ENCODE data around the gene RSU1. TPM values are rescaled to one million over a fixed set of nuclear protein-coding genes. Genes with fewer than 3 reads are reported as not detected.

The RSU1 gene
- total RNA-seq, 1 donor from 2014 or later: 59.4 TPM

DNA sequence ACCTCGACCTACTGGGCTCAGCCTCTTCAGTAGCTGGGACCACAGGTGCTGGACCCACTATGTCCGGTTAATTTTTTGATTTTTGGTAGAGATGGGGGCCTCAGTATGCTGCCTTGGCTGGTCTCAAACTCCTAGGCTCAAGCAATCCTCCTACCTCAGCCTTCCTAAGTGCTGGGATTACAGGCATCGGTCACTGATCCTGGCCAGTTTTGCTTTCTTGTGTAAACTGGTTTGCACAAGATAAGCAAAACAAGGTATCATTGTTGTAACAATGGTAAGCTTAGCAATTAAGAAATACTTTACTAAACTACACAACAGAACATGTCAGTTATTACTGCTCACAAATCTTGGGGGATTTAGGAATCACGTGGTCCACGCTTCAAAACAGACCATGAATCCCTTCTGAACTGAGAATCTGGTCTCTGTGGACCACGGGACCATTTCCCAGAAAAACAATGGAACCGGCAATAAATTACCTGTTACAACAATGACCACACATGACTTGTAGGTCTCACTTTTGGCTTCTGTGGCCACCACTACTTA is 36.8 kb downstream of the RSU1 start:
- DNase-seq: no peak
- Mint-ChIP-seq H3K27me3 (ENCODE audit: unreplicated experiment) (peaks cover 3% of the 10 kb centered on the region), H3K36me3 (ENCODE audit: unreplicated experiment) (peaks cover 12% of the 10 kb centered on the region), H3K4me3 (ENCODE audit: unreplicated experiment) (no peak overlapping the region), H3K27ac (ENCODE audit: unreplicated experiment) (no peak overlapping the region), H3K9me3 (ENCODE audit: unreplicated experiment) (peaks cover 13% of the 10 kb centered on the region), H3K4me1 (ENCODE audit: low read depth, unreplicated experiment) (peaks cover 15% of the 10 kb centered on the region)
- TF ChIP-seq, protein P1, sequence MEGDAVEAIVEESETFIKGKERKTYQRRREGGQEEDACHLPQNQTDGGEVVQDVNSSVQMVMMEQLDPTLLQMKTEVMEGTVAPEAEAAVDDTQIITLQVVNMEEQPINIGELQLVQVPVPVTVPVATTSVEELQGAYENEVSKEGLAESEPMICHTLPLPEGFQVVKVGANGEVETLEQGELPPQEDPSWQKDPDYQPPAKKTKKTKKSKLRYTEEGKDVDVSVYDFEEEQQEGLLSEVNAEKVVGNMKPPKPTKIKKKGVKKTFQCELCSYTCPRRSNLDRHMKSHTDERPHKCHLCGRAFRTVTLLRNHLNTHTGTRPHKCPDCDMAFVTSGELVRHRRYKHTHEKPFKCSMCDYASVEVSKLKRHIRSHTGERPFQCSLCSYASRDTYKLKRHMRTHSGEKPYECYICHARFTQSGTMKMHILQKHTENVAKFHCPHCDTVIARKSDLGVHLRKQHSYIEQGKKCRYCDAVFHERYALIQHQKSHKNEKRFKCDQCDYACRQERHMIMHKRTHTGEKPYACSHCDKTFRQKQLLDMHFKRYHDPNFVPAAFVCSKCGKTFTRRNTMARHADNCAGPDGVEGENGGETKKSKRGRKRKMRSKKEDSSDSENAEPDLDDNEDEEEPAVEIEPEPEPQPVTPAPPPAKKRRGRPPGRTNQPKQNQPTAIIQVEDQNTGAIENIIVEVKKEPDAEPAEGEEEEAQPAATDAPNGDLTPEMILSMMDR (IDR thresholded peaks at IDR 0.05; ENCODE audit: partially characterized antibody, unreplicated experiment): no peak

DNA sequence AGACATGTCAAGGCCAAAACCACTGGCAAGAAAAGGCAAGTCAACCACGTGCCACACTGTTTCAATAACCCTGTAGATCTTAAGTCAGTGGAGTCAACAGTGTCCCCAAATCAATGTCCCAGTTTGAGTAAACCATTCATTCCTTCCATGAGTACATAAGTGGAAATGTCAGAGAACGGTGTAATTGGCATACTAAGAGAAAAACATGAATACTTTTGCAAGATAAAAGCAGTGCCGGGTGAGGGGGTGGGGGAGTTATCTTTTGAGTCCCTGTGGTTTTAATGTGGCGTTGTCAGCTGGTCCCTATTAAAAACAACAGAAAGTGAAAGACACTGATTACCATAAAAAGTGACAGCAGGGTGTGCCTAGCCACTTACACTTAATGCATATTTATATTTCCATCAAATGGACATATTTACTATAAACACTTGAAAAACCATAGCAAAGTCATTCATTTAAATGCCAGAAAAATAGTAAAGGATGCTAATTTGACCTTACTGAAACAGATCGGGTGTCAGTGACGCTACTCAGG is 37.8 kb downstream of the RSU1 start:
- Mint-ChIP-seq H3K27me3 (ENCODE audit: unreplicated experiment) (peaks cover 3% of the 10 kb centered on the region), H3K9me3 (ENCODE audit: unreplicated experiment) (peaks cover 7% of the 10 kb centered on the region), H3K27ac (ENCODE audit: unreplicated experiment) (no peak overlapping the region), H3K36me3 (ENCODE audit: unreplicated experiment) (peaks cover 6% of the 10 kb centered on the region), H3K4me3 (ENCODE audit: unreplicated experiment) (no peak overlapping the region), H3K4me1 (ENCODE audit: low read depth, unreplicated experiment) (peaks cover 15% of the 10 kb centered on the region)
- TF ChIP-seq, protein P1 (IDR thresholded peaks at IDR 0.05; ENCODE audit: partially characterized antibody, unreplicated experiment): no peak
- DNase-seq: no peak

DNA sequence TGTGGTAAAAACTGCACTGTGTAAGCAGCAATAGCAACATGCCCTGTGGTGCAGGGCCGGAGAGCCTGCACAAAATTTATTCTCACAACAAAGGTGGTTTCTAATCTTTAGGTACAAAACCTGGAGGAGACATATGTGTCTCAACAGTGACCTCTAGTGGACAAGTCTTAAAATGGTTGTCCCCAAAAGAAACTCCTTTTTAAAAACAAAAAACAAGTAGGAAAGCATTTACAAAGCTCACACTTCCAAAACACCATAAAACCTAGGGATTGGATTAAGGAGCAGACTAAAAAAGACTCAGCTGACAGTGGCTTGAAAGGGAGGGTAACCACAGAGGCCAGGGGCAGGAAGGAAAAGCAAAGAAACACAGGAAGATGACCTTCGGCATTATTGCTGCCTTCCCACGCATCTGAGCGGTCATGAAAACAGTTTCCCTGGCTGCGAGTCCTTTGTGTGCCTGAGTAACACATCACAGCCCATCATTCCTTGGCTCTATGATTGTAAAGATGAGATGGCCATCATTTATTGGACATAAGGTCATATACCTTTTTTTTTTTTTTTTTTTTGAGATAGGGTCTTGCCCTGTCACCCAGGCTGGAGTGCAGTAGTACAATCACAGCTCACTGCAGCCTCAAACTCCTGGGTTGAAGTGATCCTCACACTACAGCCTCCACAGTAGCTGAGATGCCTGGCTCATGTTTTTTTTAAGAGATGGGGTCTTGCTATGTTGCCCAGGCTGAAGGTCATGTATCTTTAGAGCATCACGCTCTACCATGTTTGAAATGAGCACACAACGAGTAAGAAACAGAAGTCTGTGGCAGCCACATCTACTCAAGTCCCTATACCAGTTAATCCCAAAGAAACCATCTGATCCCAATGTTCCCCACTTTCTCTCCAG is 39.5 kb downstream of the RSU1 start:
- H3K4me1 Mint-ChIP-seq (ENCODE audit: low read depth, unreplicated experiment): peaks cover 15% of the 10 kb centered on the region
- H3K9me3 Mint-ChIP-seq (ENCODE audit: unreplicated experiment): peaks cover 3% of the 10 kb centered on the region
- H3K4me3 Mint-ChIP-seq (ENCODE audit: unreplicated experiment): no peak overlapping the region
- TF ChIP-seq, protein P1 (IDR thresholded peaks at IDR 0.05; ENCODE audit: partially characterized antibody, unreplicated experiment): peak; percentile 89
- no peak for DNase-seq
- peak overlapping the region; percentile 75 for H3K27ac Mint-ChIP-seq (ENCODE audit: unreplicated experiment)
- H3K27me3 Mint-ChIP-seq (ENCODE audit: unreplicated experiment): peaks cover 3% of the 10 kb centered on the region
- no peaks in the 10 kb centered on the region for H3K36me3 Mint-ChIP-seq (ENCODE audit: unreplicated experiment)

DNA sequence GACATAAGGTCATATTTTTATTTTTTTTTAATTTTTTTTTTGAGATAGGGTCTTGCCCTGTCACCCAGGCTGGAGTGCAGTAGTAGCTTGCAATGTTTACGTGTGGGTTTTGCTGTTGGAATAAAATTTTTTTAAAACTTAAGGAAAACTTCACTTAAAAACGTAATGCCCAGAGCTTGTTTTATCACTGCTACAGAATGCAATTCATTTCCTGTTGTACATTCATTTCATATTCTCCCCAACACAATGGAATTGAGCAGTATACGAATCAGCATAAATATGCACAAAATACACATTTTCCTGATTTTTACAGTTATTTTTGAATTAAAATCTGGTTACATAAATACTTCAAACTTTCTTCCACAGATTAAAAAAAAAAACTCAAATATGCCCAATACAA is 40.3 kb downstream of the RSU1 start:
- H3K27me3 Mint-ChIP-seq (ENCODE audit: unreplicated experiment): peaks cover 3% of the 10 kb centered on the region
- no peak overlapping the region for H3K4me3 Mint-ChIP-seq (ENCODE audit: unreplicated experiment)
- peaks cover 3% of the 10 kb centered on the region for H3K9me3 Mint-ChIP-seq (ENCODE audit: unreplicated experiment)
- no peak overlapping the region for H3K27ac Mint-ChIP-seq (ENCODE audit: unreplicated experiment)
- no peak for DNase-seq
- TF ChIP-seq, protein P1 (IDR thresholded peaks at IDR 0.05; ENCODE audit: partially characterized antibody, unreplicated experiment): no peak
- H3K36me3 Mint-ChIP-seq (ENCODE audit: unreplicated experiment): no peaks in the 10 kb centered on the region
- H3K4me1 Mint-ChIP-seq (ENCODE audit: low read depth, unreplicated experiment): peaks cover 17% of the 10 kb centered on the region

DNA sequence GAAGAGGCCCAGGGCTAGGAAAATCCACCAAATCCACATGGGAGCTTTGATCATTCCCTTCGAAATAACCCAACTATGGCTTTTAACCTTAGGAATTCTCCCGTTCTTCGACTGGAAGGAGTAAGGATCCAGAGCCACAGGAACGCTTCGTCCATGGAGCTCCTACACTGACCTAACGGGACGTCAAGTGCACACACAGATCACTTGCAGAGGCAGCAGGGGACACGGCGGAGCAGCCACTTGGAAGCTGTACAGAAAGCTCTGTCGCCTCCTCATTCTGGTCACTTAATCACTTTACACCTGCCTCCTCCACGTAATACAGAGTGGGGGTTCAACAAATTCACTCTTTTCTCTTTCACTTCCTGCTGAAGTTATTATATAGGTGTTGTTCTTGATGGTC is 43.9 kb downstream of the RSU1 start:
- H3K27ac Mint-ChIP-seq (ENCODE audit: unreplicated experiment): no peak overlapping the region
- TF ChIP-seq, protein P1 (IDR thresholded peaks at IDR 0.05; ENCODE audit: partially characterized antibody, unreplicated experiment): no peak
- H3K4me1 Mint-ChIP-seq (ENCODE audit: low read depth, unreplicated experiment): peaks cover 28% of the 10 kb centered on the region
- no peaks in the 10 kb centered on the region for H3K36me3 Mint-ChIP-seq (ENCODE audit: unreplicated experiment)
- no peaks in the 10 kb centered on the region for H3K9me3 Mint-ChIP-seq (ENCODE audit: unreplicated experiment)
- DNase-seq: no peak
- H3K27me3 Mint-ChIP-seq (ENCODE audit: unreplicated experiment): peaks cover 5% of the 10 kb centered on the region
- H3K4me3 Mint-ChIP-seq (ENCODE audit: unreplicated experiment): no peak overlapping the region

Measured in glutamatergic neuron (in vitro differentiated cells).